Superior temporal gyrus (tissue), 1 donor: ENCODE results near the gene ITGB2.
"Not testable (repeated sequence)": the region's sequence is repeated elsewhere in the genome, so short reads cannot be mapped to it uniquely, and the experiment has no call there.

ENCODE experiments used
- DNase-seq: peaks from one replicate; pipeline ENCODE4 v3.0.0-alpha.2; 2016; ENCODE audit errors: extremely low spot score

The ITGB2 gene

GRCh38 chr21:44941567-44941966 is 20.9 kb upstream of the ITGB2 start:
- no peak for DNase-seq

DNA sequence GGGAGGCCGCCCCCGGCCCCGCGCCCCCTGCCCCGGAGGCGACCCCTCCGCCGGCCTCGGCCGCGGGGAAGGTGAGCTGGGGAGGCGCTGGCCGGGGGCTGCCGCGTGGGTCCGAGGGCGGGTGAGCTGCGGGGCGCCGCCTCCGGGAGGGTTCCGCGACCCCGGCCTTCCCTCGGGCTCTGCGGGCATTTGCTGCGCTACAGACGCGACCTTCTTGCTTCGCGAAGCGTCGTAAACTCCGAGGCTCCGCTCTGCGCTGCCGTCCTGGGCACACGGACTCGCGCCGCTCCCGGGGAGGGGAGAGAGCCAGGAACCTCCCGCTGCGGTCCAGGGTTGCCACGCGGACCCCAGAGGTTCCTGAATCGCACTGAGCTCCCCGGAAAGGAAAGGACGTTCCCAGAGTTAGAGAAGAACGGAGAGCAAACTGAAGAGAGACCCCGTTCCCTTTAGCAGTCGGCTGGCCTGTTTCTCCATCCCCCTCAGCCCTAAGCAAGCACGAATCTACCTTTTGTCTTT is 19.5 kb upstream of the ITGB2 start:
- no peak for DNase-seq

GRCh38 chr21:44939532-44940115 is 18.9 kb upstream of the ITGB2 start, which contains the start of gene SLX9:
Gene SLX9 (plus strand): TSS chr21:44940029. CDS start chr21:44940058, 29 bp downstream.
- DNase-seq = peak; percentile 62

DNA sequence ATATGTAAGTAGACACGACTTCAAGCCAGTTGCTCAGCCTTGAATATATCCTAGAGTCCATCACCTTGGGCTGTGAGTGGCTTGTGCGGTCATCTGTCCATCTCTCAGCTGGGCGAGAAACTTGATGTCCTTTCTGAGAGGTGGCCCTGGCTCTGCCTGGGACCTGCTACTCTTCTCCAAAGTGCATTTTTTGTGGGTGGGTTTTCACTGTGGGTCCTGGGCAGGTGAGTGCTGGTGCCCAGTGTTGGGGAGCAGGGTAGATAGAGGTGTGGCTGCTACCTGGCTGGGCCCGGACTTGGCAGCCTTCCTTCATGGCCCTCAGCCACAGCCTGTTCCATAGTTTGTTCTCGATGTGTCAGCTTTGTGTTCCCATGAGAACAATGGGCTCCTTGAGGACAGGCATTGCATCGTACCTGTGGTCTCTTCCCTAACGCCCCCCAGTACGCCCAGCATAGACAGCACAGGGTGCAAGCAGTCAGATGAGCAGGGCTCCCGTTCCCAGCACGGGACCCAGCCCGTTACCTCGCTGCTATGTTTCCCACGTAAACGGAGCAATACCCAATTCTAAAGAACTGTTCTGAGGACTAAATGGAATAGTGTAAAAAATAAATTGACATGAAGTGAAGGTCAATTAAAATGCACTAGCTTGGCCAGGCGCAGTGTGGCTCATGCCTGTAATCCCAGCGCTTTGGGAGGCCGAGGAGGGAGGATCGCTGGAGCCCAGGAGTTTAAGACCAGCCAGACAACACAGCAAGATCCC is 18.3 kb upstream of the ITGB2 start:
- DNase-seq = no peak

DNA sequence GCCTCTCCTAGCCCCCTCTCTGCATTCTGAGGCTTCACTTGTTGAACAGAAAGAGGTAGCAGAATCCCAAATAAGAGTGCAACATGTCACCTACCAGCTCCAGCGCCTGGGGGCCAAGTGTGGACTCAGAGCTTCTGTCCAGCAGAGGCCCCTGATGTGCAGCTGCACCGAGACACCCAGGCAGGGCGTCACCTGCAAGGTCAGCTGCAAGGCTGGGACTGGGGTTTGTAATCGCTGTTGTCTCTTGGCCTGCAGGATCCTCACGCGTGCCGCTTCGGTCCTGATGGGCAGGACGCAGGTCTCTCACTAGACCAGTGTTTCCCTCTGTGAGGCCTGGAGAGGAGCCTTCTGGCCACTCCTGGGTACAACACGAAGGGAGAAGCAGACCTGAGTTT is 14.8 kb upstream of the ITGB2 start:
- no peak for DNase-seq

DNA sequence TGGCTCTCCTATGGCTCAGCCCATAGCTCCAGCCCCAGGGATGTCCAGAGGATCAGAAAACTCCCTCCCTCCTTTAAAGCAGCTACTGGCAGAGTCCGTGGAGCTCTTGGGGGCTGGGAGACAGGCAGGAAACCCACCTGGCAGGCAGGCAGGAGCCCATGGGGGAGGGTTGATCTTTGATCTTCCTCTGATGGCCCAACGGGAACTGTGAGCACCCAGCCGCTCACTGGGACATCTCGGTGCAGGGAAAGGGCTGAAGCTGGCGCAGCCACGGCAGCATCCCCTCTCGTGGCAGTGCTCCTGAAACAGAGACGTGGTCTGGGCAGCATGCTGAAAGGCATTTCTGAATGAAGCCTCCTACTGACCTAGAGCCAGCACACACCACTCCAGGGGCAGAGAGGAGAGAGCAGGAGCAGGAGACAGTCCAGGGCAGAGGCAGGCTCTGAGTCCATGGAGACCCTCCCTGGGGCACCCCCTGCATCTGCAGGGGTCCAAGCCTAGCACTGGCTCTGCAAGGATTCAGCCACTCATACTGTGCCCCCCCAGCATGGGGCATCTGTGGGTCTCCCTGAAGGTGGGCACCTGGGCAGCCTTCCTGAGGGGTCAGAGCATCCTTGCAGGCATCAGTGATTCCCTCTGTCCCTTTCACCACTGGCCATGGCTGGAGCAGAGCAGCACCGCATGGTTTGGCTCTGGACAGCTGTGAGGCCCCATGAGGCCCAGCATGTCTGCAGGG is 14.3 kb upstream of the ITGB2 start:
- DNase-seq = no peak

DNA sequence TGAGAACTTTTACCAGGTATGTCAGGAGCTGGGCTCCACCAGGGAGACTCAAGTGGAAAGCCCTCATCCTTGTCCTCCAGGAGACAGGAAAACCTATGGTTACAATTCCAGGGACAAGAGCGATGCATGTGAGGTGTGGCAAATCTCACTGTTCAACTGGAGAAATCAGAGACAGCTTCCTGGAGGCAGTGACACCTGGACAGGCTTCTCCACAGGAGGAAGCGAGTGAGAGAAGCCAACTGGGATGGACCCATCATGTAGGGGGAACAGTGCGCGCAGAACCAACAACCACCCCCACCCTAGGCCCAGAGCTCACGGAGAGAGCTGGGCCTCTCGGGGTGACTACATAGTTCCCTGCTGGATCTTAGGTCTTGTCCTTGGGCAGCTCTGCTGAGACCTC is 13.6 kb upstream of the ITGB2 start:
- no peak for DNase-seq

- DNase-seq = no peak
Observed at GRCh38 chr21:44933918-44934260, 13.2 kb upstream of the ITGB2 start.

GRCh38 chr21:44933199-44933917 is 12.7 kb upstream of the ITGB2 start:
- no peak for DNase-seq

DNA sequence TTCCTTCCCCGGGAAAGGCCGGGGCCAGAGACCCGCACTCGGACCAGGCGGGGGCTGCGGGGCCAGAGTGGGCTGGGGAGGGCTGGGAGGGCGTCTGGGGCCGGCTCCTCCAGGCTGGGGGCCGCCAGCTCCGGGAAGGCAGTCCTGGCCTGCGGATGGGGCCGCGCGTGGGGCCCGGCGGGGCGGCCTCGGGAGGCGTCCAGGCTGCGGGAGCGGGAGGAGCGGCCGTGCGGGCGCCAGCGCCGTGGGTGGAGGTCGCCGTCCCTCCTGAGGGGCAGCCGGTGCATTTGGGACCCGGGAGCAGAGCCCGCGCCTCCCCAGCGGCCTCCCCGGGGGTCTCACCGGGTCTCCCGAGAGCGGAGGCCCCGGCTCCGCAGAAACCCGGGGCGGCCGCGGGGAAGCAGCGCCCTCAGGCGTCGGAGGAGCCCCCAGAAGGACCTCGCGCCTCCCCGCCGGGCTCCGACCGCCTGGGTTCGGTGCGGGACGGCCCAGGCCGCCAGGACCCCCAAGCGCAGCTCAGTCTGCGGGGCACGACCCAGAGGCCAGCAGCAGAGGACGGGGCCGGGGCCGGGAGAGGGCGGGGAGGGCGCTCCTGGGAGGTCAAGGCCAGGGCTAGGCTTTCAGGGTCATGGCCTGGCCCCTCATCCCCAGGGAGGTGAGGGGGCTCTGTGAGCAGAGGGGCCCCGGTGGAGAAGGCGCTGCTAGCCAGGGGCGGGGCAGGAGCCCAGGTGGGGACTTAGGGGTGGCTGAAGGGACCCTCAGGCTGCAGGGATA is 11.9 kb upstream of the ITGB2 start:
- no peak for DNase-seq

DNA sequence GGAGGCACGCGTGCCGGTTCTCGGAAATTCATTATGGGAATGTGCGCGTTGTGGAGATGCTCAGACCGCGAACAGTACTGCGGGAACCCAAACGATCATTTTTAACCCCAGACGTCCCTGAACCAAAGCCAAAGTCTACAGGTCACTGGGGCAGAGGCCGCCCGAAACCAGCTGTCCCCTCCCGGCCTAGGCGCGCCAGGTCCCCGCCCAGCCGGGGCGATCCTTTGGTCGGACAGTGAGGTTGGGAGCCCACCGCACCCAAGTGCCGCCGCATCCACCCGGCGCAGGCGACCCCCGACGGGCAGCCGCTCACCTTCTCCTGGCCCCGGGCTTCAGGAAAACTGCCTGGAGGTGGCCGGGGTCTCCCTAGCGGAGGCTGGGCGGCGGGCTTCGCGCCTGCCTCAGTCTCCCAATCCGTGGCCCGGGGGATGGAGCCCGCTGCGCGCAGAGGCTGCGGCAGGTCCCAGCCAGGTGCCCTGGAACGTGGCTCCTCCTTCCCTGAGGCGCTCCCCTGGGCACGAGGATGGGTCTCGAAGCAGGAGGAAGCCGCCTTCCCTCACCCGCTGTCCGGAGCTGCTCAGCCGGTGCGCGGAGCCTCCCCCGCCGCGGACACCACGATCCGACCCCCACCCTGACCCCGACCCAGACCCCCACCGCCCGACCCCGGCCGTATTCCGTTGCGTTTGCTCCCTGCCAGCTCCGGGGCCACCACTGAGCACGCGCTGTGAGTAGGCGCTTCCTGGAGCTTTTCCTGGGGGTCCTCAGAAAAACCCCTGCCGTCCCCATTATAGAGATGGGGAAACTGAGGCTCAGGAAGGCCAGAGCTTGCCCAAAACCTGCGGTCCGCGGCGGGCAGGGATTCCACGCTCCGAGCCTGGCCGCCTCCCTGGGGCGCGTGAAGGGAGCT is 11.1 kb upstream of the ITGB2 start:
- no peak for DNase-seq

GRCh38 chr21:44931137-44931500 is 10.4 kb upstream of the ITGB2 start:
- no peak for DNase-seq

DNA sequence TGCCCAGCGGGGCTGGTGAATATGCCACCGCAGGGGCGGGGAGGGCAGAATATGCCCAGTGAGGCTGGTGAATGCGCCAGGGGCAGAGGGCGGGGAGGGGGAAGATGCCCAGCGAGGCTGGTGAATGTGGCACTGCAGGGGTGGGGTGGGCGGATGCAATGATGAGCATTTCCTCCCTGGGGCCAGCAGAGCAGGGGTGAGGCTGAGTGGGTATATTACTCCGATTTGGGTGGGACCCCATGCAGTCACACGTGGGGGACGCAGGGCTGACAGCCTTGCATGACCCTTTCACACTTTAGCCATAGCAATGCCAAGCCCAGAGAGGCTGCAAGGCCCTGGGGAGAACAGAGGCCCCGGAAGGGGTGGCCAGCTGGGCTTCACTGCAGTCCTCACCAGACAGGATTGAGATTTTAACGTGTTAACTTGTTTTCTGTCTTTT is 9.9 kb upstream of the ITGB2 start:
- DNase-seq = no peak

DNA sequence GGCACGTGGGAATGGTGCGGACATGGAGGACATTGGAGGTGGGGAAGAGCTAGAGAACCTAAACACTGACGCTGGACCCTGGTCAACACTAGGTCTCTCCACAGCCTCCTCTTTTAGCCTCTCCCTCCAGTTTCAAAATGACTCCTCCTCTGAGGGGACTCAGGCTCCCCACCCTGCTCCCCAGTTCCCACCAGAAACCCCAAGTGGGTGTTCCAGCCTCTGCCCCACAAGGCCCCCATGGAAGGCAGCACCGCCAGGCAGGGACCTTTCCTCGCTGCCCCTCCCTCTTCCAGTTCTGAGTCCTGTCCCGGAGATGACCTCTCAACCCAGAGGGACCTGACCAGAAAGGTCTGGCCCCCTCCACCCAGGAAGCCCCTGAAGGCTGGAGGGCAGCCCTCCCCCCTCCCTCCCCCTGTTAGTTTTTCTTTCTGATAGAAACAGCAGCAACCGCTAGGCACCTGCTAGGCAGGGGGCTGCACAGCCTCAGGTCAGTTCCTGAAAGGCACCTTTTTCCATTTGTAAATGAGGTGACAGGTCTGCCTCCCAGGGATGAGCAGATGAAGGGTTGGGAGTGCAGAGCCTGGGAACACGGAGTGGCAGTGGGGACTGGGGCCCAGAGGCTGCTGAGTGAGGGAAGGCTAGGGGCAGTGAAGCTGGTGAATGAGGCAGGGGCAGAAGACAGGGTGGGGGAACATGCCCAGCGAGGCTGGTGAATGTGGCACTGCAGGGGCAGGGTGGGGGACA is 9.3 kb upstream of the ITGB2 start:
- no peak for DNase-seq

DNA sequence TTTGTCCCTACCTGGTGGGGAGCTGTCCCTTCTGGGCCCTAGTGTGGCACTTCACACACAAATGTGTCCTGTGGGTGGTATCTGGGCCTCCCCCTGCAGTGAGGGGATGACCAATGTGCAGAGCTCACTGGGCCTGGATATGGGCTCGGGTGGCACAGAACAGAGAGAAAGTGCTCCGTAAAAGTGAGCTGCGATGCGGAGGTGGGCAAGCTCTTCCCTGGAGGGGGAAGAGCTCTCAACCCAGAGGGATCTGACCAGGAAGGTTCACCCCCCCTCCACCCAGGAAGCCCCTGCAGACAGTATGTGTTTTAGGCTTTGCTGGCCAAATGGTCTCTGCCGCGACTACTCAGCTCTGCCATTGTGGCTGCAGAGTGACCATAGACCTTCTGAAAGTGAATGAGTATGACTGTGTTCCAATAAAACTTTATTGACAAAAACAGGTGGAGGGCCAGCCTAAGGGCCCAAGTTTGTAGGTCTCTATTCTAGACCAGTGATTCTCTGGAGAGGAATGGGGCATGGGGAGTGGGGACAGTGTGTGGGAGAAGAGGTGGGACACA is 8.6 kb upstream of the ITGB2 start:
- DNase-seq = no peak

DNA sequence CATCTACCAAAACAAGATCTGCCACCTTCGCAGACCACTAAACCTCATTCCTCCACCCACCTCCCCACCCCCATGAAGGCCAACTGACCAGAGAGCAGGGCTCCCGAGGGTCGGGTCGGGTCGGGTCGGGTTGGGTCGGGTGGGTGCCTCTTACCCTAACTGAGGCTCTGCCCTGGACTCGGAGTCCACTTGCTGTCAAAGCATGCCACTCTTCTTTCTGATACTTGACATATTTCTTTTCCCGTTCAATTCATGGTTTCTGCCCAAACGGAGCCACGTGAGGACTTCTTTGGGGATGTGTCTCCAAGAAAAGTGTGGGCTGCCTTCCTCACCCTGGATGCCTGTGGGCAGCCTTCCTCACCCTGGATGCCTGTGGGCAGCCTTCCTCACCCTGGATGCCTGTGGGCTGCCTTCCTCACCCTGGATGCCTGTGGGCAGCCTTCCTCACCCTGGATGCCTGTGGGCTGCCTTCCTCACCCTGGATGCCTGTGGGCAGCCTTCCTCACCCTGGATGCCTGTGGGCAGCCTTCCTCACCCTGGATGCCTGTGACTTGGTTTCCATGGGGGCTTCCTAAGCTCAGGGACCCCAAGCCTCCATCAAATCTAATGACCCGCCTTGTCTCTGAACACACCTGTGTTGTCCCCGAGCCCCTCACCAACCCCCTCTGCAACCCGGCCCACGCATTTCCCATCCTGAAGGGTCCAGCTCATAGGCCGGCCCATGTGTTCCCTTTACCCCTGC is 8.0 kb upstream of the ITGB2 start:
- not testable (repeated sequence) for DNase-seq

GRCh38 chr21:44927587-44928461 is 7.1 kb upstream of the ITGB2 start:
- no peak for DNase-seq

GRCh38 chr21:44927259-44927586 is 6.5 kb upstream of the ITGB2 start:
- DNase-seq = no peak
